ENCODE results near the gene CAND2. TPM values are rescaled to one million over a fixed set of nuclear protein-coding genes. Genes with fewer than 3 reads are reported as not detected.

CAND2 gene
- total and polyA plus RNA-seq, 10 of the 15 experiments (the other 5 are each of a cell fraction or from before 2014, with no cell fraction given): 0.03 to 1.9 (median 0.52) TPM

DNA sequence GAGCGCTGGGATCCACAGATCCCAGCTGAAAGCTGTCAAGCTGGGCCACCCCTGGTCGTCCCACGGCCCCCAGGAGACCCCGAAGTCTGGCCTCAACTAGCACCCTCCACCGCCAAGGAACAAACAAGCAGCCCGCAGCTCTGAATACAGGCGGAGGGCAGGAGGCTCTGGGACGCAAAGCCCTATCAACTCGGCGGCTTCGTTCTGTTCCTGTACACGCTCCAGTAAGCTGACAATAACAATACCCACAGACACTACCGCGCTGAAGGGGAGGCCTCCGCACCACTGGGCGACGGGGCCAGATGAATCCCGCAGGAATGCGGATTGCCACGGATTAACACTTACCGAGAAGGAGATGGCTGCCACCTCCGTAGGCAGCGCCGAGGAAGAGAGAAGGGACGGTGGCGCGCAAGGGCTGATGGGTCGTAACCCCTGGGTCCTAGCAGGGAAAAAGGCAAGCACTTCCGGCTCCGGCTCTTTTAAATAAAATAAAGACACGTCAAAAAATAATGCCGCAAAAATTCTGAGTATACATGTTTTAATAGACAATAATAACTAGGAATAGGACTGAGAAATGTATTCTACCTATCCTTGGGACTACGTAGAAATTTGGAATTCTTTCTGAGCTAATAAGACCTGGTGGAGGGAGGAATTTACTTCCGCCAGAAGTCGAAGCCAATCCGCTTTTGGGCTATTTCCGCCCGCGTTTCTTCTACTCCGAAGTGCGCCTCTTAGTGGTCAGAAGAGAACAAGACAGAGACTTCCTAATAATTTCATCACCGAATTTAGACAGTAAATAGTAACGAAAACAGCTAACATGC is 44.9 kb downstream of the CAND2 start, which contains the start of gene RPL32 (continued):
- TF ChIP-seq SMC3 (IDR thresholded peaks at IDR 0.05; ENCODE audit: borderline replicate concordance, low read length) (peak; percentile 36; the same call in 1 of the 2 replicates), DPF2 (IDR thresholded peaks at IDR 0.05) (peak; percentile 65; the same call in 1 of the 2 replicates), PAX5 (IDR thresholded peaks at IDR 0.05; ENCODE audit: borderline replicate concordance, low read depth, low read length) (peak; percentile 36; the same call in 1 of the 2 replicates), BACH1 (IDR thresholded peaks at IDR 0.05; ENCODE audit: borderline replicate concordance) (no peak; the same call in 1 of the 2 replicates), SRF (IDR thresholded peaks at IDR 0.05; ENCODE audit: low read depth in 2 of 2, low read length in 2 of 2) (peak; percentile 95 to 99), MEF2A (IDR thresholded peaks at IDR 0.05; ENCODE audit: insufficient read depth, low read depth, low read length) (0 out of 2 replicates have a peak, but pooled peaks have one; percentile 42), NBN (IDR thresholded peaks at IDR 0.05) (peak; percentile 80), MXI1 (IDR thresholded peaks at IDR 0.05; ENCODE audit: low read depth, low read length) (peak; percentile 93), RAD21 (IDR thresholded peaks at IDR 0.05; ENCODE audit: insufficient read depth, low read depth, low read length) (peak; percentile 37), STAT3 (IDR thresholded peaks at IDR 0.05; ENCODE audit: low read depth, low read length) (peak; percentile 47; the same call in 1 of the 2 replicates), TBL1XR1 (IDR thresholded peaks at IDR 0.05; ENCODE audit: low read depth, low read length) (no peak), GATAD2B (conservative IDR thresholded peaks at IDR 0.05; ENCODE audit: low read depth) (0 out of 2 replicates have a peak, but pooled peaks have one; percentile 26), YBX1 (IDR thresholded peaks at IDR 0.05) (no peak), TAF1 (IDR thresholded peaks at IDR 0.05; ENCODE audit: borderline replicate concordance, low read depth, low read length) (peak; percentile 98), ZBED1 (IDR thresholded peaks at IDR 0.05; ENCODE audit: borderline replicate concordance) (0 out of 2 replicates have a peak, but pooled peaks have one; percentile 68)
- TF ChIP-seq, protein P1, sequence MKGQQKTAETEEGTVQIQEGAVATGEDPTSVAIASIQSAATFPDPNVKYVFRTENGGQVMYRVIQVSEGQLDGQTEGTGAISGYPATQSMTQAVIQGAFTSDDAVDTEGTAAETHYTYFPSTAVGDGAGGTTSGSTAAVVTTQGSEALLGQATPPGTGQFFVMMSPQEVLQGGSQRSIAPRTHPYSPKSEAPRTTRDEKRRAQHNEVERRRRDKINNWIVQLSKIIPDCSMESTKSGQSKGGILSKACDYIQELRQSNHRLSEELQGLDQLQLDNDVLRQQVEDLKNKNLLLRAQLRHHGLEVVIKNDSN (IDR thresholded peaks at IDR 0.05; ENCODE audit: borderline replicate concordance, extremely low read length, insufficient read depth, low read depth, low read length): no peak
- TF ChIP-seq, protein P2, sequence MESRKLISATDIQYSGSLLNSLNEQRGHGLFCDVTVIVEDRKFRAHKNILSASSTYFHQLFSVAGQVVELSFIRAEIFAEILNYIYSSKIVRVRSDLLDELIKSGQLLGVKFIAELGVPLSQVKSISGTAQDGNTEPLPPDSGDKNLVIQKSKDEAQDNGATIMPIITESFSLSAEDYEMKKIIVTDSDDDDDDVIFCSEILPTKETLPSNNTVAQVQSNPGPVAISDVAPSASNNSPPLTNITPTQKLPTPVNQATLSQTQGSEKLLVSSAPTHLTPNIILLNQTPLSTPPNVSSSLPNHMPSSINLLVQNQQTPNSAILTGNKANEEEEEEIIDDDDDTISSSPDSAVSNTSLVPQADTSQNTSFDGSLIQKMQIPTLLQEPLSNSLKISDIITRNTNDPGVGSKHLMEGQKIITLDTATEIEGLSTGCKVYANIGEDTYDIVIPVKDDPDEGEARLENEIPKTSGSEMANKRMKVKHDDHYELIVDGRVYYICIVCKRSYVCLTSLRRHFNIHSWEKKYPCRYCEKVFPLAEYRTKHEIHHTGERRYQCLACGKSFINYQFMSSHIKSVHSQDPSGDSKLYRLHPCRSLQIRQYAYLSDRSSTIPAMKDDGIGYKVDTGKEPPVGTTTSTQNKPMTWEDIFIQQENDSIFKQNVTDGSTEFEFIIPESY (IDR thresholded peaks at IDR 0.05): no peak
- TF ChIP-seq, protein P3, sequence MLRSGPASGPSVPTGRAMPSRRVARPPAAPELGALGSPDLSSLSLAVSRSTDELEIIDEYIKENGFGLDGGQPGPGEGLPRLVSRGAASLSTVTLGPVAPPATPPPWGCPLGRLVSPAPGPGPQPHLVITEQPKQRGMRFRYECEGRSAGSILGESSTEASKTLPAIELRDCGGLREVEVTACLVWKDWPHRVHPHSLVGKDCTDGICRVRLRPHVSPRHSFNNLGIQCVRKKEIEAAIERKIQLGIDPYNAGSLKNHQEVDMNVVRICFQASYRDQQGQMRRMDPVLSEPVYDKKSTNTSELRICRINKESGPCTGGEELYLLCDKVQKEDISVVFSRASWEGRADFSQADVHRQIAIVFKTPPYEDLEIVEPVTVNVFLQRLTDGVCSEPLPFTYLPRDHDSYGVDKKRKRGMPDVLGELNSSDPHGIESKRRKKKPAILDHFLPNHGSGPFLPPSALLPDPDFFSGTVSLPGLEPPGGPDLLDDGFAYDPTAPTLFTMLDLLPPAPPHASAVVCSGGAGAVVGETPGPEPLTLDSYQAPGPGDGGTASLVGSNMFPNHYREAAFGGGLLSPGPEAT (IDR thresholded peaks at IDR 0.05; ENCODE audit: low read depth): peak; percentile 98
- TF ChIP-seq, protein P4, sequence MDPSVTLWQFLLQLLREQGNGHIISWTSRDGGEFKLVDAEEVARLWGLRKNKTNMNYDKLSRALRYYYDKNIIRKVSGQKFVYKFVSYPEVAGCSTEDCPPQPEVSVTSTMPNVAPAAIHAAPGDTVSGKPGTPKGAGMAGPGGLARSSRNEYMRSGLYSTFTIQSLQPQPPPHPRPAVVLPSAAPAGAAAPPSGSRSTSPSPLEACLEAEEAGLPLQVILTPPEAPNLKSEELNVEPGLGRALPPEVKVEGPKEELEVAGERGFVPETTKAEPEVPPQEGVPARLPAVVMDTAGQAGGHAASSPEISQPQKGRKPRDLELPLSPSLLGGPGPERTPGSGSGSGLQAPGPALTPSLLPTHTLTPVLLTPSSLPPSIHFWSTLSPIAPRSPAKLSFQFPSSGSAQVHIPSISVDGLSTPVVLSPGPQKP (IDR thresholded peaks at IDR 0.05; ENCODE audit: low read depth, low read length): peak; percentile 99
- TF ChIP-seq, protein P5, sequence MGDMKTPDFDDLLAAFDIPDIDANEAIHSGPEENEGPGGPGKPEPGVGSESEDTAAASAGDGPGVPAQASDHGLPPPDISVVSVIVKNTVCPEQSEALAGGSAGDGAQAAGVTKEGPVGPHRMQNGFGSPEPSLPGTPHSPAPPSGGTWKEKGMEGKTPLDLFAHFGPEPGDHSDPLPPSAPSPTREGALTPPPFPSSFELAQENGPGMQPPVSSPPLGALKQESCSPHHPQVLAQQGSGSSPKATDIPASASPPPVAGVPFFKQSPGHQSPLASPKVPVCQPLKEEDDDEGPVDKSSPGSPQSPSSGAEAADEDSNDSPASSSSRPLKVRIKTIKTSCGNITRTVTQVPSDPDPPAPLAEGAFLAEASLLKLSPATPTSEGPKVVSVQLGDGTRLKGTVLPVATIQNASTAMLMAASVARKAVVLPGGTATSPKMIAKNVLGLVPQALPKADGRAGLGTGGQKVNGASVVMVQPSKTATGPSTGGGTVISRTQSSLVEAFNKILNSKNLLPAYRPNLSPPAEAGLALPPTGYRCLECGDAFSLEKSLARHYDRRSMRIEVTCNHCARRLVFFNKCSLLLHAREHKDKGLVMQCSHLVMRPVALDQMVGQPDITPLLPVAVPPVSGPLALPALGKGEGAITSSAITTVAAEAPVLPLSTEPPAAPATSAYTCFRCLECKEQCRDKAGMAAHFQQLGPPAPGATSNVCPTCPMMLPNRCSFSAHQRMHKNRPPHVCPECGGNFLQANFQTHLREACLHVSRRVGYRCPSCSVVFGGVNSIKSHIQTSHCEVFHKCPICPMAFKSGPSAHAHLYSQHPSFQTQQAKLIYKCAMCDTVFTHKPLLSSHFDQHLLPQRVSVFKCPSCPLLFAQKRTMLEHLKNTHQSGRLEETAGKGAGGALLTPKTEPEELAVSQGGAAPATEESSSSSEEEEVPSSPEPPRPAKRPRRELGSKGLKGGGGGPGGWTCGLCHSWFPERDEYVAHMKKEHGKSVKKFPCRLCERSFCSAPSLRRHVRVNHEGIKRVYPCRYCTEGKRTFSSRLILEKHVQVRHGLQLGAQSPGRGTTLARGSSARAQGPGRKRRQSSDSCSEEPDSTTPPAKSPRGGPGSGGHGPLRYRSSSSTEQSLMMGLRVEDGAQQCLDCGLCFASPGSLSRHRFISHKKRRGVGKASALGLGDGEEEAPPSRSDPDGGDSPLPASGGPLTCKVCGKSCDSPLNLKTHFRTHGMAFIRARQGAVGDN (IDR thresholded peaks at IDR 0.05): peak; percentile 95

Measured in GM12878 (cell line).